ENCODE data around the gene IFIT1.
"Not testable (repeated sequence)": the region's sequence is repeated elsewhere in the genome, so short reads cannot be mapped to it uniquely, and the experiment has no call there.

Gene IFIT1, protein sequence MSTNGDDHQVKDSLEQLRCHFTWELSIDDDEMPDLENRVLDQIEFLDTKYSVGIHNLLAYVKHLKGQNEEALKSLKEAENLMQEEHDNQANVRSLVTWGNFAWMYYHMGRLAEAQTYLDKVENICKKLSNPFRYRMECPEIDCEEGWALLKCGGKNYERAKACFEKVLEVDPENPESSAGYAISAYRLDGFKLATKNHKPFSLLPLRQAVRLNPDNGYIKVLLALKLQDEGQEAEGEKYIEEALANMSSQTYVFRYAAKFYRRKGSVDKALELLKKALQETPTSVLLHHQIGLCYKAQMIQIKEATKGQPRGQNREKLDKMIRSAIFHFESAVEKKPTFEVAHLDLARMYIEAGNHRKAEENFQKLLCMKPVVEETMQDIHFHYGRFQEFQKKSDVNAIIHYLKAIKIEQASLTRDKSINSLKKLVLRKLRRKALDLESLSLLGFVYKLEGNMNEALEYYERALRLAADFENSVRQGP

GRCh38 chr10:89391907-89392756 is at the start of gene IFIT1:
IFIT1 (plus strand) TSS chr10:89392623; CDS start chr10:89392713, 90 bp downstream.
- Histone ChIP-seq H3K4me1 (peaks cover 12% of the 10 kb centered on the region), H3K36me3 (replicated peaks) (no peaks in the 10 kb centered on the region), H3K27me3 (ENCODE audit: low read depth) (no peaks in the 10 kb centered on the region), H3K4me3 (peak within 1 kb of the TSS; percentile 40), H3K9me3 (no peaks in the 10 kb centered on the region)
- in situ Hi-C loops (cut with MboI; ENCODE audit: low sequenced_read_pairs) = no loop called here
- peak; percentile 70 to 90 for DNase-seq (ENCODE audit: low spot score in 2 of 2)

GRCh38 chr10:89343089-89343767 is 49.2 kb upstream of the IFIT1 start:
- H3K4me3 ChIP-seq = no peak overlapping the region
- H3K27me3 ChIP-seq (ENCODE audit: low read depth) = no peaks in the 10 kb centered on the region
- H3K4me1 ChIP-seq = peaks cover 27% of the 10 kb centered on the region
- DNase-seq (ENCODE audit: low spot score in 2 of 2) = no peak
- H3K9me3 ChIP-seq = no peaks in the 10 kb centered on the region
- no peaks in the 10 kb centered on the region for H3K36me3 ChIP-seq (replicated peaks)
- in situ Hi-C loops (cut with MboI; ENCODE audit: low sequenced_read_pairs) = no loop called here

DNA sequence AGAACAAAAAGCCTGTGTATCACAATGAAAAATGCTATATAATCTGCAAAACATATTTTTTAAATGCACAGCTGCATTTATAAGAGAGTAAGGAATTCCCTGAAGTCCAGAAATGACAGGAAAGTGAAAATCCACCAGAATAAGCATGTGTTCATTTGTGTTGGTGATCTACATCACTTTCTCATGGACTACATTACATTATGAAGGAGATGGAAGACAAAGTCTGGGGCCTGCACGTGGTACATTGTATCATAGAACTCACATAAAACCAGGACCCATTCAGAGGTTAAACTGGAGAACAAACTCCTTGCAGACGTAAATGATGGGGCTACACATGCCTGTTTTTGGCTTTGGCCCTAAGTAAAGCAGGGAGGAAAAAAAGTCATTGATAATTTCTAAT is 48.3 kb upstream of the IFIT1 start:
- no peaks in the 10 kb centered on the region for H3K36me3 ChIP-seq (replicated peaks)
- in situ Hi-C loops (cut with MboI; ENCODE audit: low sequenced_read_pairs) = no loop called here
- peaks cover 36% of the 10 kb centered on the region for H3K4me1 ChIP-seq
- H3K4me3 ChIP-seq = no peak overlapping the region
- DNase-seq (ENCODE audit: low spot score in 2 of 2) = no peak
- H3K9me3 ChIP-seq = no peaks in the 10 kb centered on the region
- H3K27me3 ChIP-seq (ENCODE audit: low read depth) = no peaks in the 10 kb centered on the region

GRCh38 chr10:89345367-89346000 is 46.9 kb upstream of the IFIT1 start:
- Histone ChIP-seq H3K27me3 (ENCODE audit: low read depth) (no peaks in the 10 kb centered on the region), H3K36me3 (replicated peaks) (no peaks in the 10 kb centered on the region), H3K4me3 (no peak overlapping the region), H3K9me3 (no peaks in the 10 kb centered on the region), H3K4me1 (peaks cover 41% of the 10 kb centered on the region)
- in situ Hi-C loops (cut with MboI; ENCODE audit: low sequenced_read_pairs) = no loop called here
- DNase-seq (ENCODE audit: low spot score in 2 of 2) = no peak

DNA sequence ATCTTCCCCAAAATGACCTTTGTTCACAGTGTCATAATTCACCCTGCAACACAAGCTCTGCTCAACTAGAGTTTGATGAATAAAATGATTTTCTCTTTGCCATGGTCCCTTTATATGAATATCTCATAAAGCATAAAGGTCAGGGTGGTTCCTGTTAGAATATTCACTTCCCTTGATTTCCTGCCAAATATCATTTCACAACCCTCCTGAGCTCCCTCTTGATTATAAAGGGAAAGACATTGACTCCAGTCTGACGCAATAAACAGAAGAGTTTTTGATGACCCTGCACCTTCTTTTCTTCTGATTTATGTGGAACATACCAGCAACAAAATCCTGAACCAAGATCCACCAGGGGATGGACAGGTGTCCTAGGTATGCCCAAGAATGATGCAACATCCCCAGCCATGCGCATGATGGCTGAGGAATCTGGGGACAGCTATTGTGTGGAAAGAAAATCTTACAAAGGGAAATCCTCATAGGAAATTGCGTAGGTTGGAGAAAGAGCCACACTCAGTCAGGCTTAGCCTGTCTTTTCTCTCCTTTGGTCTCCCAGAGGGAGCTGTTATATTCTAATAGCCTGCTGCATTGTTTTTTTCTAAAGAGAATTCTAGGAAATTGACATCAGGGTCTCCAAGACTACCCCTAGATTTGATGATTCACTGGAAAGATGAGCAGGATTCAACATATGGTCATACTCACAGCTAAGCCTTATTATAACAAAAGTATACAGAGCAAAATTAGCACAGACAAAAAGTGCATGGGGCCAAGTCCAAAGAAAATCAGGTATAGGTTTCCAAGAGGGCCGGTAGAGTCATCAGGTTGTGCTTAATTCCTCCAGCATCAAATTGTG is 45.8 kb upstream of the IFIT1 start:
- DNase-seq (ENCODE audit: low spot score in 2 of 2) = no peak
- no peaks in the 10 kb centered on the region for H3K27me3 ChIP-seq (ENCODE audit: low read depth)
- no peaks in the 10 kb centered on the region for H3K36me3 ChIP-seq (replicated peaks)
- peaks cover 51% of the 10 kb centered on the region for H3K4me1 ChIP-seq
- in situ Hi-C loops (cut with MboI; ENCODE audit: low sequenced_read_pairs) = no loop called here
- no peak overlapping the region for H3K4me3 ChIP-seq
- no peaks in the 10 kb centered on the region for H3K9me3 ChIP-seq

DNA sequence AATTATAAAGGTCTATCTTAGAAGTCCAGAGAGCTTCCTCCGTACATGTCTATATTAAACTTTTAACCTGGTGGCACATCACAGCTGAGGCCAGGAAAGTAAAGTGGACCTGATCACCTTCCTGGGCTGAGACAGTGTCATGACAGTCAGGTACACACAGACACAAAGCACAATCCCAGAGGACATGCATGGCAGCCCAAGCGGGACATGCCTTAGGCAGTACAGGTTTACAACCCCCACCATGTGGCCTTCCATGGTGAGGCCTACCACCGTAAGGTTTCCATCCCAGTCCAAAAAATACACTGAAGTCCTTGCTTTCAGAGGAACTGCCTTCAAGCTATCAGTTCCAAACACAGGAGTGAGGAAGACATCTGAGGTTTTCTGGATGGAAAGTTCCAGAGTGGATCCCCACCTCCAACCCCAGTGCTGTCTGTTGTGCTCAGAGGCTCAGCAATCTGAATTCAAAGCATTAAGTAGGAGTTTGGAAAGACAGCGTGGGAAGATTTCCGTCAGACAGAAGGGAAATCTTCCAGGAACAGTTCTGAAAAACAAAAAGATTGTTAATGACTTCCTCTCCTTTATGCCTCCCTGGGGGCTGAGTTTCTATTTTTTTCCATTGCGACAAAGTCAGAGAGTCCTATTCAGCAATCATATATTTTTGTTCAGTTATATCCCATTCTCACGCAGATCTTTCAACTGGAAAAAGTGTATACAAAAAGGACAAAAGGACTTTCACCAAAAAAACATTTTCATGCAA is 44.5 kb upstream of the IFIT1 start:
- H3K27me3 ChIP-seq (ENCODE audit: low read depth) = no peaks in the 10 kb centered on the region
- H3K4me1 ChIP-seq = peaks cover 48% of the 10 kb centered on the region
- peak in 1 of 2 experiments; percentile 56 for DNase-seq (ENCODE audit: low spot score in 2 of 2)
- in situ Hi-C loops (cut with MboI; ENCODE audit: low sequenced_read_pairs) = no loop called here
- H3K9me3 ChIP-seq = no peaks in the 10 kb centered on the region
- no peak overlapping the region for H3K4me3 ChIP-seq
- H3K36me3 ChIP-seq (replicated peaks) = no peaks in the 10 kb centered on the region

GRCh38 chr10:89348481-89348880 is 43.9 kb upstream of the IFIT1 start:
- peaks cover 48% of the 10 kb centered on the region for H3K4me1 ChIP-seq
- no peaks in the 10 kb centered on the region for H3K9me3 ChIP-seq
- no peaks in the 10 kb centered on the region for H3K36me3 ChIP-seq (replicated peaks)
- H3K4me3 ChIP-seq = no peak overlapping the region
- in situ Hi-C loops (cut with MboI; ENCODE audit: low sequenced_read_pairs) = no loop called here
- H3K27me3 ChIP-seq (ENCODE audit: low read depth) = no peaks in the 10 kb centered on the region
- peak in 1 of 2 experiments; percentile 37 for DNase-seq (ENCODE audit: low spot score in 2 of 2)

GRCh38 chr10:89348975-89349374 is 43.4 kb upstream of the IFIT1 start:
- H3K4me3 ChIP-seq = no peak overlapping the region
- in situ Hi-C loops (cut with MboI; ENCODE audit: low sequenced_read_pairs) = no loop called here
- H3K27me3 ChIP-seq (ENCODE audit: low read depth) = no peaks in the 10 kb centered on the region
- peaks cover 48% of the 10 kb centered on the region for H3K4me1 ChIP-seq
- no peaks in the 10 kb centered on the region for H3K9me3 ChIP-seq
- H3K36me3 ChIP-seq (replicated peaks) = no peaks in the 10 kb centered on the region
- no peak for DNase-seq (ENCODE audit: low spot score in 2 of 2)

DNA sequence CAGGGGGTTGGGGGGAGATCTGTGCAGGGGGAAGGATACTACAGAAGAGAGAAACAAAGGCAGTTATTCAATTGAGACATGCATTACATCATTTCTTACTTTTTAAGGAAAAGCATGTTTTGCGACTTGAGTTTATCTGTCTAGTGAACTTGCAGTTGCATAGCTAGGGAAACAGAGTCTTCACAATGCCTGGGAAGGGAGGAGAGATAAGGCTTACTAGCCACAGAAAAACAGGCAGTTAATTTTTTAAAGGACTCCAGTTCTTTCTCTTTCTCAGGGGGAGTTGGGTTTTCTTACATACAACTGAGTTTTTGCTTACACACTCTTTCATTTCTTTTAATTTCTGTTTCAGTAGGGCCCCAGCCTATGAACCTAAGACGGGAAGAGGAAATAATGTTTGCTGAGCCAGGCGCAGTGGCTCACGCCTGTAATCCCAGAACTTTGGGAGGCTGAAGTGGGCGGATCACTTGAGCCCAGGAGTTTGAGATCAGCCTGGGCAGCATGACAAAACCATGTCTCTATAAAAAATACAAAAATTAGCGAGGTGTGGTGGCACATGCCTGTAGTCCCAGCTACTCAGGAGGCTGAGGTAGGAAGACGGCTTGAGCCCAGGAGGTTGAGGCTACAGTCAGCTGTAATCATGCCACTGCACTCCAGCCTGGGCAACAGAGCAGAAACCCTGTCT is 41.6 kb upstream of the IFIT1 start:
- DNase-seq (ENCODE audit: low spot score in 2 of 2); H3K36me3 ChIP-seq (replicated peaks); H3K27me3 ChIP-seq (ENCODE audit: low read depth); H3K9me3 ChIP-seq; H3K4me3 ChIP-seq: not testable (repeated sequence)
- peaks cover 48% of the 10 kb centered on the region for H3K4me1 ChIP-seq
- in situ Hi-C loops (cut with MboI; ENCODE audit: low sequenced_read_pairs) = loop anchor here (5.0 to 25.0 kb wide), 2 partner anchors 1493 to 1688 kb away; partner anchors contain the start of gene PAPSS2

DNA sequence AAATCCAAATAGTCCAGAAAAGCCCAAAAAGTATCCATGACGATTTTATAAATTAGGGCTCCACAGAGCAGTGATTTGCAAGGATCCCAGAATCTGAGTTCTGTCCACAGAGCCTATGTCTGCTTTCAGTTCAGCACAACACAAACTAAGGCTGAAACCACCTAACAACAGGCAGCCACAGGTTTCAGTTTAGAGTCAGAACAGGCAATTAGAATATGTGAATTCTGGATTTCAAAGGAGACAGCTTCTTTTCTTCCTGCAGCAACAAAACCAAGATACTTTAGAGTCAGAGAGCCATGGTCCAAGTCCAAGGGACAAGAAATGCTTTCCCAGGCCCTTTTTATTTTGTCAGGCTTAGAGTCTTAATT is 41.0 kb upstream of the IFIT1 start:
- H3K9me3 ChIP-seq = no peaks in the 10 kb centered on the region
- DNase-seq (ENCODE audit: low spot score in 2 of 2) = no peak
- in situ Hi-C loops (cut with MboI; ENCODE audit: low sequenced_read_pairs) = loop anchor here (5.0 to 25.0 kb wide), 2 partner anchors 1494 to 1689 kb away; partner anchors contain the start of gene PAPSS2
- peaks cover 46% of the 10 kb centered on the region for H3K4me1 ChIP-seq
- H3K36me3 ChIP-seq (replicated peaks) = no peaks in the 10 kb centered on the region
- H3K4me3 ChIP-seq = no peak overlapping the region
- no peaks in the 10 kb centered on the region for H3K27me3 ChIP-seq (ENCODE audit: low read depth)

DNA sequence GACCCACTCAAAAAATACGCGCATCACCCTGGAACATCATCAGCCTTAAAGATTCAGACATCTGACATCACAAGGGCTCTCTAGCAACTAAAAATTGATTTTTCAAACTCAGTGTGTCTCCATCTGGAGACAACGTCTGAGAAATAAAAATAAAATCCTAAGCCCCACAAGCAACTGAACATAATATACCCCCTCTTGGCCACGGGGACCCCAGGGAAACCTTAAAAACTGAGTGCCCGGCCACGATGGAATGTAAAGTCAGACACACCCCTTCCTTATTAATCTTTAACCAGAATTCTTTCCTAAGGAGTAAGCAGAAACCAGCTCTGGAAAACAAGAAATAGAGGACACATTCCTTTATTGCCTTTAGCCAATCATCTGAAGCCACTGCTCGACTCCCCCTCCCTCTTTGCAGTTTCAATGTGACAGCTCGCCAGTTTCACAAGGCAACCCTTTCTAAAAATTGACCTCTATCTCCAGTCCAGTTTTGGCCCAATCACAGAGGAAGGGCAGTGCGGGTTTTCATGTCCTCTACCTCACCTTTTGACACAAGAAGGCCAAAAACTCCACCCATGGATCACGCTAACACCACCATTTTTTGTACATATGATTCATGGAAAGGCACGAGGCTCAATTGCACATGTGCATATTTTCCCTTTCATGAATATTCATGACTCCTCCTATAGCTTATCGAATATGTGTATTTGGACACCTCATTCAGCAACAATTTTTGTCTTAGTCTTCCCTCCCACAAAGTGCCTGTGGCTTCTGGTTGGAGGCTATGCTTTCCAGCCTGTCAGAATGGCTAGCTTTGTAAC is 40.4 kb upstream of the IFIT1 start:
- H3K27me3 ChIP-seq (ENCODE audit: low read depth) = no peaks in the 10 kb centered on the region
- H3K9me3 ChIP-seq = no peaks in the 10 kb centered on the region
- H3K4me3 ChIP-seq = no peak overlapping the region
- no peaks in the 10 kb centered on the region for H3K36me3 ChIP-seq (replicated peaks)
- DNase-seq (ENCODE audit: low spot score in 2 of 2) = peak in 1 of 2 experiments; percentile 19
- peaks cover 46% of the 10 kb centered on the region for H3K4me1 ChIP-seq
- in situ Hi-C loops (cut with MboI; ENCODE audit: low sequenced_read_pairs) = loop anchor here (5.0 to 25.0 kb wide), 2 partner anchors 1495 to 1690 kb away; partner anchors contain the start of gene PAPSS2
